H9 (cell line): ENCODE measurements around the gene SH3BP2. TPM values are rescaled to one million over a fixed set of nuclear protein-coding genes. Genes with fewer than 3 reads are reported as not detected.

Source experiments
- DNase-seq: peaks from one replicate; pipeline ENCODE4 v3.0.0-alpha.2; 2017
- H2AFZ ChIP-seq: one replicate; pipeline ENCODE4 v1.6.1; 2013; ENCODE audit warnings: mild to moderate bottlenecking, low read length, control low read depth, moderate library complexity
- H2AK5ac ChIP-seq: 2 replicates; pipeline ENCODE4 v1.6.1; 2013; ENCODE audit warnings: low read length, control low read depth, mixed read lengths; ENCODE audit not compliant: insufficient read length
- H2BK120ac ChIP-seq: one replicate; pipeline ENCODE4 v1.6.1; 2013; ENCODE audit warnings: low read depth, mild to moderate bottlenecking, low read length, control low read depth, inconsistent platforms; ENCODE audit not compliant: poor library complexity, severe bottlenecking
- H2BK12ac ChIP-seq: 2 replicates; pipeline ENCODE4 v1.6.1; 2013; ENCODE audit warnings: low read length, control low read depth, mixed read lengths, low read depth; ENCODE audit not compliant: insufficient read length
- H2BK15ac ChIP-seq: 2 replicates; pipeline ENCODE4 v1.6.1; 2013; ENCODE audit warnings: low read depth, low read length, control low read depth
- H2BK20ac ChIP-seq: one replicate; pipeline ENCODE4 v1.6.1; 2013; ENCODE audit warnings: low read depth, mild to moderate bottlenecking, low read length, control low read depth, inconsistent platforms; ENCODE audit not compliant: poor library complexity, severe bottlenecking
- H2BK5ac ChIP-seq: 2 replicates; pipeline ENCODE4 v1.6.1; 2013; ENCODE audit warnings: low read length, control low read depth, mixed read lengths; ENCODE audit not compliant: insufficient read length
- H3K14ac ChIP-seq: 2 replicates; pipeline ENCODE4 v1.6.1; 2013; ENCODE audit warnings: low read length, control low read depth; ENCODE audit not compliant: insufficient read depth
- H3K18ac ChIP-seq: 2 replicates; pipeline ENCODE4 v1.6.1; 2013; ENCODE audit warnings: low read depth, mild to moderate bottlenecking, mixed read lengths, low read length, control low read depth; ENCODE audit not compliant: insufficient read length
- H3K23ac ChIP-seq: 2 replicates; pipeline ENCODE4 v1.6.1; 2013; ENCODE audit warnings: low read length, control low read depth, mixed read lengths, low read depth; ENCODE audit not compliant: insufficient read length
- H3K23me2 ChIP-seq: 2 replicates; pipeline ENCODE4 v1.6.1; 2013; ENCODE audit warnings: low read depth, mild to moderate bottlenecking, mixed read lengths, low read length, control low read depth; ENCODE audit not compliant: insufficient read length, poor library complexity, severe bottlenecking
- H3K27ac ChIP-seq: 2 replicates; pipeline ENCODE4 v1.5.1; 2013; ENCODE audit warnings: low read length, control low read depth, mixed read lengths, low read depth; ENCODE audit not compliant: insufficient read length
- H3K27me3 ChIP-seq: 2 replicates; pipeline ENCODE4 v1.6.1; 2013; ENCODE audit warnings: low read length, control low read depth, inconsistent platforms; ENCODE audit not compliant: insufficient read depth
- H3K4ac ChIP-seq: 2 replicates; pipeline ENCODE4 v1.6.1; 2013; ENCODE audit warnings: low read depth, mild to moderate bottlenecking, control low read depth, inconsistent platforms, low read length, moderate library complexity
- H3K4me1 ChIP-seq: 2 replicates; pipeline ENCODE4 v1.6.1; 2013; ENCODE audit warnings: low read length, control low read depth, inconsistent platforms; ENCODE audit not compliant: insufficient read depth
- H3K4me2 ChIP-seq: 2 replicates; pipeline ENCODE4 v1.6.1; 2013; ENCODE audit warnings: low read length, control low read depth, mixed read lengths; ENCODE audit not compliant: insufficient read length, insufficient read depth
- H3K56ac ChIP-seq: 2 replicates; pipeline ENCODE4 v1.6.1; 2013; ENCODE audit warnings: low read depth, mild to moderate bottlenecking, mixed read lengths, low read length, control low read depth; ENCODE audit not compliant: insufficient read length
- H3K79me1 ChIP-seq: 2 replicates; pipeline ENCODE4 v1.6.1; 2013; ENCODE audit warnings: low read depth, mild to moderate bottlenecking, moderate library complexity, low read length, control low read depth, inconsistent platforms; ENCODE audit not compliant: insufficient read depth, poor library complexity, severe bottlenecking
- H3K79me2 ChIP-seq: 2 replicates; pipeline ENCODE4 v1.6.1; 2013; ENCODE audit warnings: low read length, control low read depth, inconsistent platforms; ENCODE audit not compliant: insufficient read depth
- H3K9ac ChIP-seq: 2 replicates; pipeline ENCODE4 v1.6.1; 2013; ENCODE audit warnings: low read length, control low read depth, mixed read lengths; ENCODE audit not compliant: insufficient read length; ENCODE audit errors: extremely low read depth
- H3K9me3 ChIP-seq: one replicate; pipeline ENCODE4 v1.6.1; 2013; ENCODE audit warnings: low read depth, low read length, inconsistent platforms; ENCODE audit not compliant: control insufficient read depth
- H3T11ph ChIP-seq: one replicate; pipeline ENCODE4 v1.6.1; 2013; ENCODE audit warnings: mild to moderate bottlenecking, low read length, control low read depth, inconsistent platforms
- H4K20me1 ChIP-seq: one replicate; pipeline ENCODE4 v1.6.1; 2013; ENCODE audit not compliant: control insufficient read depth, insufficient read length, insufficient read depth
- H4K5ac ChIP-seq: 2 replicates; pipeline ENCODE4 v1.6.1; 2013; ENCODE audit warnings: low read depth, mild to moderate bottlenecking, mixed read lengths, low read length, control low read depth; ENCODE audit not compliant: insufficient read length
- H4K8ac ChIP-seq: replicated peaks from 2 replicates; pipeline ENCODE4 v1.6.1; 2013; ENCODE audit warnings: low read length, control low read depth, mixed read lengths, low read depth; ENCODE audit not compliant: insufficient read length
- H4K91ac ChIP-seq: 2 replicates; pipeline ENCODE4 v1.6.1; 2013; ENCODE audit warnings: low read depth, mild to moderate bottlenecking, moderate library complexity, mixed read lengths, low read length, control low read depth; ENCODE audit not compliant: insufficient read length
- H3K27ac Mint-ChIP-seq, 3 experiments: 2 replicates in 2 of 3; 3 replicates in 1 of 3; pipeline ENCODE4 v1.8.0; 2020 to 2021; ENCODE audit warnings: mixed read lengths in 3 of 3, mild to moderate bottlenecking in 1 of 3, moderate library complexity in 1 of 3
- H3K27me3 Mint-ChIP-seq: 2 replicates; pipeline ENCODE4 v1.8.0; 2021; ENCODE audit warnings: low read depth, mild to moderate bottlenecking, moderate library complexity, mixed read lengths
- H3K36me3 Mint-ChIP-seq, 3 experiments: 2 replicates in 2 of 3; 3 replicates in 1 of 3; pipeline ENCODE4 v1.8.0; 2020 to 2021; ENCODE audit warnings: low read depth in 3 of 3, mixed read lengths in 3 of 3; ENCODE audit not compliant: insufficient read depth in 1 of 3
- H3K4me1 Mint-ChIP-seq, 2 experiments: 2 replicates each; pipeline ENCODE4 v1.8.0; 2020; ENCODE audit warnings: mixed read lengths in 2 of 2
- H3K4me3 Mint-ChIP-seq, 2 experiments: 2 replicates in 1 of 2; 3 replicates in 1 of 2; pipeline ENCODE4 v1.8.0; 2020 to 2021; ENCODE audit warnings: mild to moderate bottlenecking in 2 of 2, mixed read lengths in 2 of 2, moderate library complexity in 1 of 2
- H3K9me3 Mint-ChIP-seq, 2 experiments: 2 replicates in 1 of 2; 3 replicates in 1 of 2; pipeline ENCODE4 v1.8.0; 2020; ENCODE audit warnings: mild to moderate bottlenecking in 2 of 2, mixed read lengths in 2 of 2, moderate library complexity in 1 of 2
- WGBS: extraction: QIAGEN DNeasy Blood & Tissue Kit; methylation state at CpG from one replicate; pipeline ENCODE4 v1.1.7; 2013; ENCODE audit warnings: missing lambda C conversion rate, low lambda C conversion rate, mixed read lengths; ENCODE audit not compliant: insufficient read length; ENCODE audit errors: extremely low coverage; 5-methylcytosine and 5-hydroxymethylcytosine counted together
- total RNA-seq: library from RNA; stranded (reverse); gene quantifications from 2 replicates; pipeline ENCODE4 v1.2.1, GENCODE V29; 2021
- TF ChIP-seq, protein P1 (sequence below): fragments of 200-600 bp; sonication (generic); conservative IDR thresholded peaks from 3 replicates; pipeline ENCODE4 v1.8.0; 2021; ENCODE audit warnings: antibody characterized with exemption, mild to moderate bottlenecking

Gene SH3BP2
- total RNA-seq, 1 experiment from 2014 or later: 37.6 TPM

DNA sequence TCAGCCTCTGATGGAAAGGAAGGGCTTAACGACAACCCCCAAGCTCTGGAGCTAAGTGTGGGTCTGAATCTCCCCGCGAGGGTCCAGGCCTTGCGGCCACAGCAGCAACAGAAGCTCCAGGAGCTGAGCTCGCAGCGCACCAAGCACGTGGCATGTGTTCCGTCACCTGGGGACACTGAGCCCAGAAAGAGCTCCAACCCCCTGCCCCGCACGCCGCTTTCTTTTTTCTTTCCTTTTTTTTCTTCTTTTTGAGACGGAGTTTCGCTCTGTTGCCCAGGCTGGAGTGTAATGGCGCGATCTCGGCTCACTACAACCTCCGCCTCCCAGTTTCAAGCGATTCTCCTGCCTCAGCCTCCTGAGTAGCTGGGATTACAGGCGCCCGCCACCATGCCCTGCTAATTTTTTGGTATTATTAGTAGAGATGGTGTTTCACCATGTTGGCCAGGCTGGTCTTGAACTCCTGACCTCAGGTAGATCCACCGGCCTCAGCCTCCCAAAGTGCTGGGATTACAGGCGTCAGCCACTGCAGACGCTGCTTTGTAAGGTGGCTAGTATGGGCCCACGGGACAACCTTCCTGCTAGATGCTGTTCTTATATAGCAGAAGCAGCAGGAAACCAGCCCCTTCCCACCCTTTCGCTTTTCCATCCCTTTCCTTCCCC, 36.1 kb upstream of the SH3BP2 start:
- Mint-ChIP-seq H3K27me3 (no peaks in the 10 kb centered on the region), H3K27ac (peak overlapping the region in 1 of 3 experiments; percentile 55; a peak in 1 of 7 replicates), H3K4me1 (peaks cover 19 to 33% of the 10 kb centered on the region in 2 experiments), H3K36me3 (peaks cover 0 to 4% (median 0%) of the 10 kb centered on the region in 3 experiments; a peak in 1 of 7 replicates), H3K9me3 (no peaks in the 10 kb centered on the region), H3K4me3 (peak overlapping the region; percentile 52 to 75)
- no peak overlapping the region for H3K14ac ChIP-seq
- H3K27ac ChIP-seq: no peak overlapping the region
- no peak overlapping the region for H3K23ac ChIP-seq
- H3K79me1 ChIP-seq: no peaks in the 10 kb centered on the region
- no peaks in the 10 kb centered on the region for H3K4me1 ChIP-seq
- no CpG with 5 or more reads among the region's 25 CpGs for WGBS
- H4K8ac ChIP-seq: no peak overlapping the region
- H2BK20ac ChIP-seq: no peak overlapping the region
- no peak overlapping the region for H4K91ac ChIP-seq
- no peak overlapping the region for H3K56ac ChIP-seq
- no peaks in the 10 kb centered on the region for H4K20me1 ChIP-seq
- TF ChIP-seq, protein P1, sequence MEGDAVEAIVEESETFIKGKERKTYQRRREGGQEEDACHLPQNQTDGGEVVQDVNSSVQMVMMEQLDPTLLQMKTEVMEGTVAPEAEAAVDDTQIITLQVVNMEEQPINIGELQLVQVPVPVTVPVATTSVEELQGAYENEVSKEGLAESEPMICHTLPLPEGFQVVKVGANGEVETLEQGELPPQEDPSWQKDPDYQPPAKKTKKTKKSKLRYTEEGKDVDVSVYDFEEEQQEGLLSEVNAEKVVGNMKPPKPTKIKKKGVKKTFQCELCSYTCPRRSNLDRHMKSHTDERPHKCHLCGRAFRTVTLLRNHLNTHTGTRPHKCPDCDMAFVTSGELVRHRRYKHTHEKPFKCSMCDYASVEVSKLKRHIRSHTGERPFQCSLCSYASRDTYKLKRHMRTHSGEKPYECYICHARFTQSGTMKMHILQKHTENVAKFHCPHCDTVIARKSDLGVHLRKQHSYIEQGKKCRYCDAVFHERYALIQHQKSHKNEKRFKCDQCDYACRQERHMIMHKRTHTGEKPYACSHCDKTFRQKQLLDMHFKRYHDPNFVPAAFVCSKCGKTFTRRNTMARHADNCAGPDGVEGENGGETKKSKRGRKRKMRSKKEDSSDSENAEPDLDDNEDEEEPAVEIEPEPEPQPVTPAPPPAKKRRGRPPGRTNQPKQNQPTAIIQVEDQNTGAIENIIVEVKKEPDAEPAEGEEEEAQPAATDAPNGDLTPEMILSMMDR: no peak
- H3K4me2 ChIP-seq: no peak overlapping the region
- peaks cover 2% of the 10 kb centered on the region; the same call in 1 of the 2 replicates for H3K79me2 ChIP-seq
- H3K23me2 ChIP-seq: peaks cover 4% of the 10 kb centered on the region
- no peak overlapping the region for H3K9ac ChIP-seq
- no peak overlapping the region for H2BK5ac ChIP-seq
- H3K18ac ChIP-seq: no peak overlapping the region
- no peak overlapping the region for H2AFZ ChIP-seq
- no peak overlapping the region for H2AK5ac ChIP-seq
- H3T11ph ChIP-seq: no peak overlapping the region
- H3K4ac ChIP-seq: no peak overlapping the region
- no peaks in the 10 kb centered on the region for H3K27me3 ChIP-seq
- H3K9me3 ChIP-seq: no peaks in the 10 kb centered on the region
- no peak overlapping the region for H2BK120ac ChIP-seq
- no peak overlapping the region for H2BK12ac ChIP-seq
- DNase-seq: no peak
- H4K5ac ChIP-seq: no peak overlapping the region
- H2BK15ac ChIP-seq: no peak overlapping the region
